Stimulated activated naive CD4-positive, alpha-beta T cell treated with Interleukin-2 at 50 U/mL for 16 hours (primary cell): ENCODE results near the gene UQCC2.
A peak's percentile ranks its signal among the peaks of the same experiment; 100 is the strongest.

Source experiments
- DNase-seq: peaks from one replicate; lab custom pipeline; 2025; lab: John Stamatoyannopoulos, UW

UQCC2 gene

DNA sequence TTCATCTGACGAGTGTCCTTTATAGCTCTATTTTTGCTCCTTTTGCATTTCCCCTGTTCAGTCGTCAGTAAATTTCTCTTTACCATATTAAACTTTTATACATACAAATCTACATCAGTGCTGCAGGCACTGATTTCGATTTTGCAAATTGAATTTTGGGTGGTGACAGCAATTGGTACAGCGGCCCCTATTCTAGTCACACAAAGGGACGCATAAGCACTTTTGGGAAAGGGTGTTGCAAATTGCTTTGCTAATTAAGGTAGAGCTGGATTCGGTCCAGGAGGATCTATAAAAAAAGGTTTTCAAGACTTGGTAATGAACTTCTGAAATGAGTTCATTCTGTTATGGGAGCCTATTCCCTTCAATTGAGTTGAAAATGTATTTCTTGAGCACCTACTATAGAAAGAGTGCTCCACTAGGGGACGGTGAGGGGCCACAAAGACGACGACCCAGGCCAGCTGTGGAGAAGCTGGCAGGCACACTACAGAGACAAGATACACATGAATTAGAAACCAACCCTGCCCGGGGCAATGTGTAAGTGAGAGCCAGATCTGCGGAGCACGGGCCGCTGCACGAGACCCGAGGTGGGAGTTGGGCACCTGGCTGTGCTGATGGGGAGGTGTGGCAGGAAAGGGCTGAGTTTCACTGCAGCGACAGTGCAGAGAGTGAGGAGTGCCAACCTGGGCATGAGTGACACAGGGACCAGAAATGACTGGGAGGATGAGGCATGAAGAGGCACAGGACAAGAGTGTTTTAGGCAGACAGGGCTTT is 5.4 kb downstream of the UQCC2 start:
- no peak for DNase-seq

- DNase-seq, result no peak
Measured at GRCh38 chr6:33705268-33705885, 6.1 kb downstream of the UQCC2 start.

DNA sequence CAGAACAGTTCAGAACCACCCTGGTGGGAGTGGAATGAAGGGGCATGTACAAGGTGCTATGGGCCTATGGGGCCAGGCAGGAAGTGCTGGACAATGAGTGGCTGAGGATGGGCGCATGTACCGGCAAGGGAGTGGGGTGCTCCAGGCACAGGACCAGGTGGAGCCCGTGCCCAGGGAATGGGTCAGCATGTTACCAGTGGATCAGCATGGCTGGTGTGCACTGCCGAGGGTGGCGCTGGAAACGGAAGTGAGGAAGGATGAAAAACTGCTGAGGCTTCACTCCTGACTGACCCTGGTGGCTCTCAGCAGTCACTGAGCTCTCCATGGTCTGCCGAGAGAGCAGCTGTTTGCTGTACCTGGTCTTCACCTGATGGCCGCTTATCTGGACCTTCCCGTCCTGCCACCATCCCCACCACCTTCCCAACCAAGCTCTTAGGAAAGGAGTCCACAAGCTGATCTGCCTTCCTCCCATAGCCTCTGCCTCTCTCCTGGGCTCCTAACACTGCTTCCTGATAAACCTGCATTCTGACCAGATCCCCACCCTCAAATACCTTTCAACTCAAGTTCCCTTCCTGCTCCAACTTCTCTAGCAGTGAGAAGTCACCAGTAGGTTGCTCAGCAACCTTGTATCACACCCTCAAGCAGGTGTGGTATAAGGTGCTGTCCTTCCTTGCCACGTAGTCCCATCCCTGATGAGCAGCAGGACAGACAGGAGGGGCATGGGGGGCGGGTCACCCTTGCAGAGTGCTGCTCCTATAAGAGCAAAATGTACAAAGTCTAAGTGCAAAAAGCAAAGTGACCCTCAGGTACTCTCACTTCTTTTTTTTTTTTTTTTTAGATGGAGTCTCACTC is 7.1 kb downstream of the UQCC2 start:
- no peak for DNase-seq

DNA sequence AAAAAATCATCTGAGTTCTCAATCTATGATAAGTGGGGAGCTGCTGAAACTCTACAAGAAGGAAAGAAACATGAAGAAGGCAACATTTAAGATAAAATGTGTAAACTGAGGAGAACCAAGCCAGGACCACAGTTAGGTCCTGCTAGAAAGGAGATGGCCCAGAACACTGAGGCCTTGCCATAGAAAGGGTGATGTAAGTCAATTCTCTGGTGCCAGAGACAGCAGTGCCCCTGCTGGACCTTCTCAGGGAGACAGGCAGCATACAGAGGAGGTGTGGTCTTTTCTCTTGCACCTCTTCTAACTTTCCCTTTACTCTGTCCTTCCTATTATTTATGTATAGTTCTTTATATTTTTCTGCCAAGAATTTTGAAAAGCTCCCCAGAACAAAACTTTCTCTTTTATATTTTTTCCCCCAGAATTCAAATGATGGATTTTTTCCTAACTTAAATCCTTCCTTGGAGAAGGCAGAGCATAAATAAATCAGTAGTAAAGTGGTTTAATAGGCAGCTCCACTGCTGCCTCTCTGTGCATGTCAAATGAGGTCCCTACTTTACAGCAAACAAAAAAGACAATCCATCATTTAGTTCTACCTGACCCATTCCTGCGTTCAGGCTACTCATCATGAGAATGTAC is 9.0 kb downstream of the UQCC2 start:
- DNase-seq, result peak; percentile 10

DNA sequence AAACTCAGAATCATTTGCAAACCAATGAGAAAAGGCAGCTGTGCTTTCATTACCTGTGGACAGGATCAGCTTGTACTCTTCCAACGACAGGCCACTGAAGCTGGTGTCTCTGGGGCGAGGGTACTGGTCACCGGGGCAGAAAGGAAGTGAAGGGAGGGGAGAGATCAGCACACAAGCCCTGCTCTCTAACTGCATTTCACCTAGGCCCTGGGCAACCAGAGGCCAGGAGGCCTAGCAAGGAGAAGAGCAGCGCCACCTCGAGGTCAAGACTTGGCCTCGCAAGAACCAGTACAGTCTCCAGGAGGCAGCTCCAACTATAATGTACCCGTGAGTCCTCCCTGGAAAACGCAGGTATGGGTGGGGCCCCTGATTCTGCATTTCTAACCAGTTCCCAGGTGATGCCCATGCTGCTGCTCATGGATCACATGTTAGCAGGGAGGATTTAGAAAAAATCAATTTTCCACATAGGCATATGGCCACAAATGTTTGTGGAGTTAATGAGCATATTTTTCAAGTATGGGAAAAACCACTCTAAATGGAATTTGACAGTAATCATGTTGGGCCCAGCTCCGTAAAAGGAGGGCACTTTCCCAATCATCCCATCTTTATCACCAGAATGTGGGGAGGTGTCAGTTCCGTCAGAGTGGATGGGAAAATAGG is 11.0 kb downstream of the UQCC2 start:
- DNase-seq, result peak; percentile 63

DNA sequence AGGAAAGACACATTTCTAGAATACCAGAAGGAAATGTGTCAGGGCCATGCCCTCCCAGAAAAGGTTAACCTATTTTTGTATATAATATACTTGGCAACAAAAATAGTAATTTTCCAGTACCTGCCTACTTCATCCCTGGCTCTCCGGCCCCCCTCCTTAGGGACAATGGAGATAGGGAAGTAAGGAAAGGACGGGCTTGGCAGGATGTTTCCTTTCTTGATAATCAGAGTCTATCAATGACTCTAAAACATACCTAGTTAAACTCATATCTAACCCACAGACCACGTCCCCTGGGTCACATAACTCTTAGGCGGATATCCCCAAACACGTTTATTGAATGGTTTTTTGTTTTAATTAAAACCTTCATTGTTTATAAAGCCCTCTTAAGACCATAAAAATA is 11.8 kb downstream of the UQCC2 start:
- no peak for DNase-seq

- no peak for DNase-seq
Measured at GRCh38 chr6:33699131-33699530, 12.4 kb downstream of the UQCC2 start.

DNA sequence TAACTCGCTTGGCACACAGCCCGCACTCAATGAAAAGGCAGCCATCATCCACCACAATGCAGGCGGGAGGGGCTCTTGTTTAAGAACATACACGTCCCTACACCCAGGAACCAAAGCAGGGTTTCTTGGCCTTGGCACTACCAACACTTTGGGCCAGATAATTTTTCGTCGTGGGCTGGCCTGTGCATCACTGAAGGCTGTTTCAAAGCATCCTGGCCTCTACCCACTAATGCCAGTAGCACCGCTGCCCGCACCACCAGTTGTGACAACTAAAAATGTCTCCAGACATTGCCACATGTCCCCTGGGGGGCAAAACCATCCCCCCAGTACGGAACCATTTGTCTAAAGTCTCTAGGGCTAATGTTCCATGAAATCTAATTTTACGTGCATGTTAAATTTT is 13.0 kb downstream of the UQCC2 start:
- no peak for DNase-seq

GRCh38 chr6:33697845-33698244 is 13.7 kb downstream of the UQCC2 start:
- no peak for DNase-seq

GRCh38 chr6:33696548-33697518 is 14.7 kb downstream of the UQCC2 start:
- DNase-seq, result no peak

- DNase-seq, result no peak
Measured at GRCh38 chr6:33696076-33696475, 15.4 kb downstream of the UQCC2 start.

DNA sequence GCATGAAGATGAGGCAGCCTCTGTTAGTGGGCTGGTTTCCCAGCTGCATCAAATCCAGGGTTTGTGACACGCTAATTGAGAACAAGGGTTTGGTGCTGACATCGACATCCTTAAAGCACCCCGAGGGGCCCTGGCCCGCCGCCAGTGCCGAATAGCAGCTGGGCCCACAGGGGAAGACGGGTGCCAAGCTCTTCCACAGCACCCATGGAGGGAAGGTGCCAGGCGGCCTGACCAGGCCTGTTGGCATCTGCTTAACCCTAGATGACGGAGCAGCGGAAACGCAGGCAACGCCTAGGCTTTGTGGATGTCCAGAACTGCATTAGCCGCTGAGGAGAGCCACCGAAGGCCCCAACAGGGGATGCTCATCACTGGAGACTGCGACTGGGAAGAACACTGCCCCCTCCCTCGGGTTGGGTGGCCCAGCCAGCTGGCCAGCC is 16.0 kb downstream of the UQCC2 start:
- DNase-seq, result no peak

- DNase-seq, result no peak
Measured at GRCh38 chr6:33694977-33695376, 16.5 kb downstream of the UQCC2 start.

GRCh38 chr6:33694401-33694931 is 17.0 kb downstream of the UQCC2 start:
- peak; percentile 71 for DNase-seq

- DNase-seq, result no peak
Measured at GRCh38 chr6:33693186-33694105, 18.1 kb downstream of the UQCC2 start.

DNA sequence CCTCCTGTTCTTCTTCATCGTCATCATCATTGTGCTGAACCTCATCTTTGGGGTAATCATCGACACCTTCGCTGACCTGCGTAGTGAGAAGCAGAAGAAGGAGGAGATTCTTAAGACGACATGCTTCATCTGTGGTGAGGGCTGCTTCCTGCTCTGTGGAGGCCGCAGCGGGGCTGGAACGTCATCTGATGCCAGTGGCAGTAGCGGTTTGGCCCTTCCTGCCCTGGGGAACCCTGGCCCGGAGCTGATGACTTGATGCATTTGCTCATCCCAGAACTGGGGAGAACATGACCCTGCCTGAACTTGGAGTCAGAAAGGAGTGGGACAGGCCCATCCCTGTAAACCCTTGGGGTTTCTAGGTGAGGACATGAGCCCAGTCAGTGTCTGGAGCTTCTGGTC is 18.7 kb downstream of the UQCC2 start:
- peak; percentile 29 for DNase-seq

- no peak for DNase-seq
Measured at GRCh38 chr6:33692078-33692759, 19.3 kb downstream of the UQCC2 start.

- DNase-seq, result no peak
Measured at GRCh38 chr6:33691456-33692077, 19.9 kb downstream of the UQCC2 start.
